Hematopoietic multipotent progenitor cell (in vitro differentiated cells): ENCODE data around the gene BAIAP2. TPM values are rescaled to one million over a fixed set of nuclear protein-coding genes. Genes with fewer than 3 reads are reported as not detected.
"Not testable (repeated sequence)": the region's sequence is repeated elsewhere in the genome, so short reads cannot be mapped to it uniquely, and the experiment has no call there.

ENCODE experiments used
- DNase-seq, 3 donors: peaks; one replicate each; pipeline ENCODE4 v3.0.0-alpha.2; 2011 to 2015; ENCODE audit warnings: low read depth in 2 of 3, low spot score in 2 of 3
- total RNA-seq: library from RNA; depleted of rRNA; stranded (reverse); fragments of >200 nt; gene quantifications from one replicate; pipeline ENCODE4 v1.2.3, GENCODE V29; 2012

Gene BAIAP2
- total RNA-seq, 1 donor, result 5.1 TPM

- no peak for DNase-seq
Observed at GRCh38 chr17:81000631-81001357, 34.2 kb upstream of the BAIAP2 start.

- no peak for DNase-seq
Observed at GRCh38 chr17:81002013-81002384, 33.0 kb upstream of the BAIAP2 start.

- DNase-seq, result peak in 1 of 3 donors; percentile 61
Observed at GRCh38 chr17:81002409-81003361, 32.3 kb upstream of the BAIAP2 start.

- DNase-seq, result no peak
Observed at GRCh38 chr17:81003711-81004475, 31.1 kb upstream of the BAIAP2 start.

- DNase-seq, result no peak
Observed at GRCh38 chr17:81006891-81007290, 28.1 kb upstream of the BAIAP2 start.

- DNase-seq, result no peak
Observed at GRCh38 chr17:81008140-81008539, 26.8 kb upstream of the BAIAP2 start.

- DNase-seq, result no peak
Observed at GRCh38 chr17:81009136-81009535, 25.8 kb upstream of the BAIAP2 start.

- no peak for DNase-seq
Observed at GRCh38 chr17:81010935-81011334, 24.0 kb upstream of the BAIAP2 start.

- DNase-seq, result no peak
Observed at GRCh38 chr17:81011951-81012350, 23.0 kb upstream of the BAIAP2 start.

- DNase-seq, result no peak
Observed at GRCh38 chr17:81012574-81013447, 22.1 kb upstream of the BAIAP2 start.

GRCh38 chr17:81013642-81014041, 21.3 kb upstream of the BAIAP2 start:
- DNase-seq, result no peak

GRCh38 chr17:81015136-81015535, 19.8 kb upstream of the BAIAP2 start:
- DNase-seq, result no peak

- no peak for DNase-seq
Observed at GRCh38 chr17:81016575-81016974, 18.4 kb upstream of the BAIAP2 start.

GRCh38 chr17:81017330-81017729, 17.6 kb upstream of the BAIAP2 start:
- DNase-seq, result not testable (repeated sequence)

- peak in 1 of 3 donors; percentile 64 for DNase-seq
Observed at GRCh38 chr17:81018044-81018802, 16.7 kb upstream of the BAIAP2 start.

- no peak for DNase-seq
Observed at GRCh38 chr17:81019563-81020442, 15.1 kb upstream of the BAIAP2 start.

GRCh38 chr17:81020443-81020766, 14.5 kb upstream of the BAIAP2 start:
- DNase-seq, result no peak

GRCh38 chr17:81020767-81021497, 14.0 kb upstream of the BAIAP2 start:
- no peak for DNase-seq
